Esophagus muscularis mucosa (tissue), 4 donors: ENCODE measurements around the gene POU4F3. TPM values are rescaled to one million over a fixed set of nuclear protein-coding genes. Genes with fewer than 3 reads are reported as not detected.

Experiments used
- DNase-seq: peaks from one replicate; pipeline ENCODE4 v3.0.0-alpha.2; 2017; ENCODE audit errors: extremely low spot score
- H3K27ac ChIP-seq, 4 donors: fragments of 200-600 bp; sonication (generic); replicated peaks in 1 of 4; 1 replicate in 3 of 4; 2 replicates in 1 of 4; pipeline ENCODE4 v1.5.1; 2016 to 2019; ENCODE audit warnings: mild to moderate bottlenecking in 1 of 4
- H3K27me3 ChIP-seq, 4 donors: fragments of 200-600 bp; sonication (generic); one replicate each; pipeline versions ENCODE4 v1.5.1 to v1.6.0; 2016 to 2019
- H3K36me3 ChIP-seq, 4 donors: fragments of 200-600 bp; sonication (generic); one replicate each; pipeline ENCODE4 v1.5.1; 2016 to 2019
- H3K4me1 ChIP-seq, 4 donors: fragments of 200-600 bp; sonication (generic); one replicate each; pipeline ENCODE4 v1.5.1; 2016 to 2019
- H3K4me3 ChIP-seq, 4 donors: fragments of 200-600 bp; sonication (generic); 1 replicate in 2 of 4; 2 replicates in 2 of 4; pipeline ENCODE4 v1.5.1; 2016 to 2019; ENCODE audit warnings: mild to moderate bottlenecking in 4 of 4, moderate library complexity in 1 of 4
- H3K9me3 ChIP-seq, 4 donors: fragments of 200-600 bp; sonication (generic); 1 replicate in 3 of 4; 2 replicates in 1 of 4; pipeline ENCODE4 v1.5.1; 2016 to 2019
- CTCF ChIP-seq, 3 experiments: fragments of 200-600 bp in 2 of 3; fragments of 450-650 bp in 1 of 3; sonication (generic) in 2 of 3; IDR thresholded peaks; one replicate each; pipeline ENCODE4 v1.5.1; 2017 to 2019; ENCODE audit warnings: antibody characterized with exemption in 3 of 3, mild to moderate bottlenecking in 2 of 3, moderate library complexity in 1 of 3
- EP300 ChIP-seq: sonication (generic); formaldehyde crosslinking; IDR thresholded peaks from one replicate; pipeline ENCODE4 v1.6.1; 2017; ENCODE audit warnings: antibody characterized with exemption
- POLR2A ChIP-seq: fragments of 450-650 bp; IDR thresholded peaks from one replicate; pipeline ENCODE4 v1.6.1; 2017; ENCODE audit warnings: antibody characterized with exemption, moderate library complexity, mild to moderate bottlenecking, low read depth
- POLR2AphosphoS5 ChIP-seq, 2 donors: sonication (generic); formaldehyde crosslinking; IDR thresholded peaks; one replicate each; pipeline ENCODE4 v1.6.1; 2017; ENCODE audit warnings: antibody characterized with exemption in 2 of 2
- whole genome bisulfite sequencing: methylation state at CpG from one replicate; pipeline ENCODE4 v1.1.5; 2018; 5-methylcytosine and 5-hydroxymethylcytosine counted together
- intact Hi-C: fragments of 100-400 bp; cut with DNase I; formaldehyde crosslinking; loops from one replicate; pipeline ENCODE4 v1.15.1; 2023
- total RNA-seq, 4 donors: library from RNA; depleted of rRNA; stranded (reverse); fragments of >200 nt; gene quantifications; one replicate each; pipeline versions ENCODE4 v1.1.0 to v1.2.1, GENCODE V29; 2016

The POU4F3 gene
- total RNA-seq, 4 donors from 2014 or later, result 0.17 TPM; not detected in 2

GRCh38 chr5:146337928-146338327 lies 711 bp upstream of the POU4F3 start:
- no peaks in the 10 kb centered on the region for H3K9me3 ChIP-seq
- WGBS, result 8% methylated on average over 8 of the region's 8 CpGs
- peaks cover 7 to 25% (median 12%) of the 10 kb centered on the region in 4 donors for H3K4me1 ChIP-seq
- no peak overlapping the region for H3K27ac ChIP-seq
- no peak for DNase-seq
- intact Hi-C loops, result no loop called here
- H3K4me3 ChIP-seq, result no peak overlapping the region
- no peak for TF ChIP-seq CTCF (IDR thresholded peaks at IDR 0.05)
- TF ChIP-seq POLR2AphosphoS5 (IDR thresholded peaks at IDR 0.05), result no peak
- no peak for TF ChIP-seq EP300
- TF ChIP-seq POLR2A, result no peak
- peaks cover 0 to 100% (median 60%) of the 10 kb centered on the region in 4 donors for H3K27me3 ChIP-seq
- H3K36me3 ChIP-seq, result no peaks in the 10 kb centered on the region

GRCh38 chr5:146339715-146340259 lies 1.1 kb downstream of the POU4F3 start:
- Histone ChIP-seq H3K27me3 (peaks cover 0 to 100% (median 72%) of the 10 kb centered on the region in 4 donors), H3K4me1 (peaks cover 9 to 38% (median 18%) of the 10 kb centered on the region in 4 donors), H3K27ac (no peak overlapping the region), H3K9me3 (no peaks in the 10 kb centered on the region), H3K36me3 (no peaks in the 10 kb centered on the region), H3K4me3 (peak overlapping the region in 1 of 4 donors; percentile 3)
- DNase-seq, result no peak
- WGBS, result 7% methylated on average over 33 of the region's 44 CpGs
- intact Hi-C loops, result no loop called here
- TF ChIP-seq POLR2A (no peak), CTCF (IDR thresholded peaks at IDR 0.05) (no peak), POLR2AphosphoS5 (IDR thresholded peaks at IDR 0.05) (no peak)

GRCh38 chr5:146340260-146341081 lies 1.8 kb downstream of the POU4F3 start:
- 14% methylated on average over 40 of the region's 40 CpGs for WGBS
- no peak for TF ChIP-seq POLR2A
- no peak for TF ChIP-seq EP300
- TF ChIP-seq CTCF (IDR thresholded peaks at IDR 0.05), result no peak
- TF ChIP-seq POLR2AphosphoS5 (IDR thresholded peaks at IDR 0.05), result no peak
- no peak for DNase-seq
- Histone ChIP-seq H3K4me1 (peaks cover 16 to 45% (median 23%) of the 10 kb centered on the region in 4 donors), H3K4me3 (peak overlapping the region in 2 of 4 donors; percentile 3 to 13), H3K27me3 (peaks cover 0 to 100% (median 77%) of the 10 kb centered on the region in 4 donors), H3K36me3 (no peaks in the 10 kb centered on the region), H3K27ac (no peak overlapping the region), H3K9me3 (no peaks in the 10 kb centered on the region)
- intact Hi-C loops, result no loop called here

- DNase-seq, result no peak
- Histone ChIP-seq H3K9me3 (no peaks in the 10 kb centered on the region), H3K27ac (no peak overlapping the region), H3K4me1 (peaks cover 23 to 52% (median 29%) of the 10 kb centered on the region in 4 donors), H3K27me3 (peaks cover 0 to 98% (median 81%) of the 10 kb centered on the region in 4 donors), H3K4me3 (no peak overlapping the region), H3K36me3 (no peaks in the 10 kb centered on the region)
- 8% methylated on average over 6 of the region's 6 CpGs for WGBS
- intact Hi-C loops, result no loop called here
- no peak for TF ChIP-seq POLR2AphosphoS5 (IDR thresholded peaks at IDR 0.05)
- TF ChIP-seq POLR2A, result no peak
- TF ChIP-seq CTCF (IDR thresholded peaks at IDR 0.05), result no peak
- no peak for TF ChIP-seq EP300
These were observed 3.2 kb downstream of the POU4F3 start for GRCh38 chr5:146341854-146342253.
